Measurements from ENCODE around the gene DCDC2.

GRCh38 chr6:24187965-24188577, 169.8 kb downstream of the DCDC2 start:
- TF ChIP-seq CTCF (IDR thresholded peaks at IDR 0.05; ENCODE audit: insufficient read depth, low read length) (no peak), POLR2AphosphoS5 (IDR thresholded peaks at IDR 0.05; ENCODE audit: low read depth) (no peak), GABPA (IDR thresholded peaks at IDR 0.05; ENCODE audit: low read depth) (no peak), REST (IDR thresholded peaks at IDR 0.05; ENCODE audit: insufficient replicate concordance, low read depth) (no peak)

Data from HL-60 (cell line).